ENCODE data around the gene PLEKHA4.

PLEKHA4 gene

GRCh38 chr19:48819366-48819816 is 49.0 kb downstream of the PLEKHA4 start:
- no peak for DNase-seq

GRCh38 chr19:48818234-48818820 is 50.1 kb downstream of the PLEKHA4 start:
- DNase-seq: no peak

- DNase-seq: no peak
Measured at GRCh38 chr19:48817585-48818124, 50.8 kb downstream of the PLEKHA4 start.

- no peak for DNase-seq
Measured at GRCh38 chr19:48815870-48816501, 52.4 kb downstream of the PLEKHA4 start.

- DNase-seq: no peak
Measured at GRCh38 chr19:48814895-48815294, 53.5 kb downstream of the PLEKHA4 start.

- DNase-seq: no peak
Measured at GRCh38 chr19:48813123-48813913, 55.1 kb downstream of the PLEKHA4 start.

- peak; percentile 73 for DNase-seq
Measured at GRCh38 chr19:48812094-48812929, 56.1 kb downstream of the PLEKHA4 start.

GRCh38 chr19:48810151-48810550 is 58.3 kb downstream of the PLEKHA4 start:
- DNase-seq: no peak

GRCh38 chr19:48807590-48808308 is 60.7 kb downstream of the PLEKHA4 start:
- no peak for DNase-seq

GRCh38 chr19:48806818-48807589 is 61.4 kb downstream of the PLEKHA4 start:
- DNase-seq: peak; percentile 33

- no peak for DNase-seq
Measured at GRCh38 chr19:48806518-48806817, 61.9 kb downstream of the PLEKHA4 start.

GRCh38 chr19:48805452-48805851 is 63.0 kb downstream of the PLEKHA4 start:
- DNase-seq: no peak

- no peak for DNase-seq
Measured at GRCh38 chr19:48804496-48804895, 63.9 kb downstream of the PLEKHA4 start.

- DNase-seq: no peak
Measured at GRCh38 chr19:48802623-48803022, 65.8 kb downstream of the PLEKHA4 start.

GRCh38 chr19:48799358-48800300 is 68.8 kb downstream of the PLEKHA4 start:
- DNase-seq: no peak

- peak; percentile 24 for DNase-seq
Measured at GRCh38 chr19:48798937-48799336, 69.5 kb downstream of the PLEKHA4 start.

GRCh38 chr19:48797103-48797502 is 71.3 kb downstream of the PLEKHA4 start:
- DNase-seq: no peak

GRCh38 chr19:48796298-48797083 is 71.9 kb downstream of the PLEKHA4 start:
- DNase-seq: no peak

GRCh38 chr19:48795685-48796070 is 72.7 kb downstream of the PLEKHA4 start:
- DNase-seq: no peak

All from GDM1 (cell line).